ENCODE measurements around the gene THAP11. TPM values are rescaled to one million over a fixed set of nuclear protein-coding genes. Genes with fewer than 3 reads are reported as not detected.
A peak's percentile ranks its signal among the peaks of the same experiment; 100 is the strongest.

THAP11 gene
- total RNA-seq, 1 donor: 38.5 TPM

DNA sequence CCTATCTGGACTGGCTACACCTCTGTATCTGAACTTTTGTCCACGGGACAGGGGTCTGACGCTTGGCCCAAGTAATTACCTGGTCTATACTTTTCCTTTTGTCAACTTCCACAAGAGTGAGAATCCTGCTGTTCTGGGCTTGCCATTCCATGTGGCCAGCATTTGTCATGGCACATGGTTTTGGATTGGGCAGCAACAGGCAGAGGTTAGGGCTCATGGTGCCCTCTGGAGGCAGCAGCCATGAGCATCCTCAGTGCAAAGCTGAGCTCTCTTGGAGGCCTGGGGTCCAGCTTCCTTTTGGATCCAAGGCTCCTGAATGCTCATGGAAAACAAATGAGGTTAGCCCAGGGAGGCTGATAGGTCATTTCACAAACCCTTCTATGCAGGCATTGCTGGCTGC lies 23.2 kb downstream of the THAP11 start:
- Histone ChIP-seq H3K4me1 (ENCODE audit: insufficient read depth, low read length) (no peaks in the 10 kb centered on the region), H3K4me3 (ENCODE audit: low read length) (no peak overlapping the region), H3K27me3 (ENCODE audit: insufficient read depth, low read length) (no peaks in the 10 kb centered on the region), H3K9me3 (ENCODE audit: low read depth, low read length) (no peaks in the 10 kb centered on the region)

DNA sequence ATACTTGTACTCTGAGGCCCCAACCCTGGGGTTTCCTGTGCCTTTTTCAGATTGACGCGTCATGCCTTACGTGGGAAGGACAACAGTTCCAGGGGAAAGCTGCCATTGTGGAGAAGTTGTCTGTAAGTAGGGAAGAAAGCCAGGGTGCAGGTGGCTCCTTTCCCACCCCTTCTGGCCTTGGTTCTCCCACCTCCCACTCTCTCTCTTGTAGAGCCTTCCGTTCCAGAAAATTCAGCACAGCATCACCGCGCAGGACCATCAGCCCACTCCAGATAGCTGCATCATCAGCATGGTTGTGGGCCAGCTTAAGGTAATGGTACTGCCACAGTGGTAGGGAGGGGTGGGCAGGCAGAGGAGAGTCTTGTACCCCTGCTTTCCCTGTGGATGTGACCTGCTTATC lies 26.2 kb downstream of the THAP11 start:
- Histone ChIP-seq H3K4me1 (ENCODE audit: insufficient read depth, low read length) (peaks cover 14% of the 10 kb centered on the region), H3K4me3 (ENCODE audit: low read length) (no peak overlapping the region), H3K9me3 (ENCODE audit: low read depth, low read length) (no peaks in the 10 kb centered on the region), H3K27me3 (ENCODE audit: insufficient read depth, low read length) (no peaks in the 10 kb centered on the region)

DNA sequence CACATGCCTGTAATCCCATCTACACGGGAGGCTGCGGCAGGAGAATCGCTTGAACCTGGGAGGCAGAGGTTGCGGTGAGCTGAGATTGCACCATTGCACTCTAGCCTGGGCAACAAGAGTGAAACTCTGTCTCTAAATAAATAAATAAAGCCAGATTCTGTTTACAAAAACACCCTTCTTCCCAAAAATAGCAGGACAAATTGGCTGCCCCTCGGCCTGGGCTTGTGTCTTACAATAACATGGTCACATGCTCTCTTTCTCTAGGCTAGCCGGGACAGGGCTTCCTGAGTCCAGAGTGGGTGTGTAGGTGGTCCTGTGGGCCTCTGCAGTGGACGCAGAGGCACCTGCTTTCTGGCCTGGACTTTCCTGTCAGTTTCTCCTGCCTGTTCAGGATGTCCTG lies 27.5 kb downstream of the THAP11 start:
- H3K27me3 ChIP-seq (ENCODE audit: insufficient read depth, low read length): no peaks in the 10 kb centered on the region
- H3K4me1 ChIP-seq (ENCODE audit: insufficient read depth, low read length): peaks cover 27% of the 10 kb centered on the region
- H3K4me3 ChIP-seq (ENCODE audit: low read length): no peak overlapping the region
- no peaks in the 10 kb centered on the region for H3K9me3 ChIP-seq (ENCODE audit: low read depth, low read length)

DNA sequence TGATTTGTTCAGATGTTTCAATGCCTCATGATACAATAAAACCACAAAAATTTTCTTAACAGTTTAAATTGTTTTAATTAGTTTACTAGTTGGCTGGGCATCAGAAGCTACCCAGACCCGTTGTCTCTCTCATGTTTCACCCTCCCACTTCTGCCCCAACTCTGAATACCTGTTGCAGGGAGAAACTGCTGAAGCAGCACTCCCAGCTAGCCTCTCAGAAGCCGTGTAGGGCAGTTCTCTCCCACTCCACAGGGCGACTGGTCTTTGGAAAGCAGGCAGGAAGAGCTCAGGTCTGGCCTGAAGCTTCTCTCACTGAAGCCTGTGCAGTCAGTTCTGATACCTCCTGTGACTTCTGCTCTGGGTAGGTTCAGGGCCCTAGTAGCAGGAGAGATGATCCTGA lies 29.1 kb downstream of the THAP11 start:
- Histone ChIP-seq H3K4me1 (ENCODE audit: insufficient read depth, low read length) (peaks cover 36% of the 10 kb centered on the region), H3K27me3 (ENCODE audit: insufficient read depth, low read length) (no peaks in the 10 kb centered on the region), H3K4me3 (ENCODE audit: low read length) (no peak overlapping the region), H3K9me3 (ENCODE audit: low read depth, low read length) (no peaks in the 10 kb centered on the region)

DNA sequence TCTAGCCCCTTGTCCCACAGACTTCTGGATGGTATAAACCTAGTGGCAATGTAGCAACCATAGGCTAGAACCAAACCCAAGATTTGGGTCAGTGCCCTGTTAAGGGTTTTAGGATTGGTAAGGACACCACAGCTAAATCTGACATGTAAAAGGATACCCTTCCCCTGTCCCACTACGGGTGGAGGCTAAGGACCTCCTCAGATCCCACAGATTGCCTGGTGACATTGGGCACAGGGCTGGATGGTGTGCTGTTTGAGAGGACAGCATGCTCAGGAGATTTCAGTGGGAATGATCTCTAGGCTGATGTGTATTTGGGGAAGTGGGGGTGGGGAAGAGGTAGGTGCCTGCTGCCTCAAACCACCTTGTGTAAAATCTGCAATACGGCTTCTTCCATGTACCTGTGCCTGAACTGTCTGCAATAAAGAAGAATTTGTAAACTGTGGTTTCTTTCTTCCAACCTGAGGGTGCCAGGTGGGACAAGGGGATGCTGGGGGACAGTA lies 30.1 kb downstream of the THAP11 start:
- Histone ChIP-seq H3K4me3 (ENCODE audit: low read length) (peak overlapping the region; percentile 91), H3K9me3 (ENCODE audit: low read depth, low read length) (no peaks in the 10 kb centered on the region), H3K27me3 (ENCODE audit: insufficient read depth, low read length) (no peaks in the 10 kb centered on the region), H3K4me1 (ENCODE audit: insufficient read depth, low read length) (peaks cover 36% of the 10 kb centered on the region)

DNA sequence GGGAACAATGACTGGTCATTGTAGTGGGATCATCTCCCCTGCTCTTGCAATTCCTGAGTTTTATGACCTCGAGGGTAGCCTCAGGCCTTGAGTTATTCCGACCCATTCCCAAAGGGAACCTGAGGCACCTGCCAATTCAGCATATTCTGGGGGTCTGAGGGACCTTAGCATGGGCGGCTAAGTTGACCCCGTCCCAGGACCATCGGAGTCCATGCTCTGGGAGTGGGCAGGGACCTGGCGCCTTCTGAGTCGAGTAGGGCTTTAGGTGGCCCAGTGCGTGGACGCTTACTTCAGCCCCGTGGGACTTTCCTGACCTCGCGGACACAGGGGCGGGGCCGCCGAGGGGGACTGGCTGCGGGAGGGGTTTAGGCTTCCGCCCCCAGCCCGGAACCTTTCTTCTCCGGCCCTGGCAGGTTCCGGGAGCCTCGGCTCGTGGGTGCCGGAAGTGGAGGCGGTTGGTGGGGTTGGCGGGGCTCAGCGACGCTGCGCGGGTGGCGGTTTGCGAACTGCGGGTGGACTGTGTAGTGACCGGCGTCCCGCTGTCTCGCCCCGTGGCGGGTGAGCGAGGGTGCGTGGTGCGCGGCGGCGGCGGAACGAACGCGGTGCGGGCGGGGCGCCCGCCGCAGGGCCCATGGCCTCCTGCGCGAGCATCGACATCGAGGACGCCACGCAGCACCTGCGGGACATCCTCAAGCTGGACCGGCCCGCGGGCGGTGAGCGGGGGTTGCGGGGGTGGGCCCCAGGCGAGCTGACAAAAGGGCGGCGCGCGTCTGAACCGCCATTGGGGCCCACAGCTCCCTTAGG lies 30.7 kb downstream of the THAP11 start, which contains the start of gene EDC4:
TSS of gene EDC4 (plus strand) at position 422 of the 804 bp plus-strand sequence. CDS start at position 632, 210 bp downstream.
- Histone ChIP-seq H3K4me3 (ENCODE audit: low read length) (peak within 1 kb of the TSS; percentile 91), H3K9me3 (ENCODE audit: low read depth, low read length) (no peaks in the 10 kb centered on the region), H3K27me3 (ENCODE audit: insufficient read depth, low read length) (no peaks in the 10 kb centered on the region), H3K4me1 (ENCODE audit: insufficient read depth, low read length) (peaks cover 36% of the 10 kb centered on the region)

DNA sequence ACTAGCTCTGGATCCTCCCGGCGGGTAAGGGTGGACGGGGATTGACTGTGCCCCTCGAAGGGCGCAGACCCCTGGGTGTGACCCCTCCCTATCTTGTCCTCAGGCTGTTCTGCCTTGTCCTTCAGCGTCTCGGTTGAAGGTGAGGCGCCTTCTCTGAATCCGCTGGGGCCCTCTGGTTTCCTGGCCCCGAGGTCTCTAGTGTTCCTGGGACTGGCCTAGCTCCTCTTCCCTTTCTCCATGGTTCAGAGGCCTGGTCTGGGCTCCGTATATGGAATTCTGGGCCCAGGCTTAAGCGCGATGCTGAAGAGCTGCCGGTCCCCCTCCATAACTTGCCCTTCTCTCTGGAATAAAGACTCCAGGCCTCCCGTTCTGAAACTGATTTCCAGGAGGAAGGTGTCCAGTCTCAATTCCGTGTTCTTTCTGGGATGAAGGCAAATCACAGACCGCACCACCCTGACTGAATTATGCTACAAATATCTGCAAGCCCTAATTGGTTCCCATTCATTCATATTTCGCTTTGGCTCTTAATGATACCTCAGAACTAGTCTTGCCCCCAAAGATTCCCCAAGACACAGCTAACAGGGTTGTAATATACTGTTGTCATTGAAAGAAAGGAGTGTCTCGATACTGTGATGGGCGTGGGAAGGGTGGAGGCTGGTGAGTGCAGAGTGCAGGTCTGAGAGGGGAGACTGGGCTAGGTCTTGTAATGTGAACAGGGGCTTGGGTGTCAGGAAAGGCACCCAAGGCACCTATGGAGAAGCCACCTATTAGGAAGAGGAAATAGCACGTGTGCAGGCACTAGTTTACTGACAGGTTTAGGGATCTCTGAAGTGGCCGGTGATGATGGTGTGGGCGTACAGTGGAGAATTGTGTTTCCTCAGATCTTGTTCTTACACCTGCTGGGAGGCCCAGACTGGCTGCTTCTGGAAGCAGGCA lies 31.6 kb downstream of the THAP11 start:
- H3K27me3 ChIP-seq (ENCODE audit: insufficient read depth, low read length): no peaks in the 10 kb centered on the region
- no peaks in the 10 kb centered on the region for H3K9me3 ChIP-seq (ENCODE audit: low read depth, low read length)
- peaks cover 36% of the 10 kb centered on the region for H3K4me1 ChIP-seq (ENCODE audit: insufficient read depth, low read length)
- H3K4me3 ChIP-seq (ENCODE audit: low read length): peak overlapping the region; percentile 91

DNA sequence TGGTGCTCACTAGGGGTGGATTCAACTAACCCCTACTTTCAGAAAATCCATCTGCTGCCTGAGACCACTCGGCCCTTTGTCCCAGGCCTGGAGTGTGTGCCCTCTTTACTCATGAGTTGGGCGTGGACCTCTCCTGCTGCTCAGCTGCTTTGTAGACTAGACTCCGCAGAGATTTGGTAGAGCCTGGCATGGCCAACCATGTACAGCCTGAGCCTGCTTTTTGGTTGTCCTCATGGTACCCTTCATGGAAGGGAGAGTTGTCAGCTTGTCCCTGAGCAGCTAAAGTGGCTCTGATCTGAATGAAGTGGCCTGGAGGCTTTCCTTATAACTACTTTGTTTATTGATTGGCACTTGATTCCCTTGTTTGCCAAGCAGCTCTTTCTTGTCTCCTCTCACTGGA lies 32.3 kb downstream of the THAP11 start:
- Histone ChIP-seq H3K4me3 (ENCODE audit: low read length) (no peak overlapping the region), H3K27me3 (ENCODE audit: insufficient read depth, low read length) (no peaks in the 10 kb centered on the region), H3K9me3 (ENCODE audit: low read depth, low read length) (no peaks in the 10 kb centered on the region), H3K4me1 (ENCODE audit: insufficient read depth, low read length) (peaks cover 36% of the 10 kb centered on the region)

DNA sequence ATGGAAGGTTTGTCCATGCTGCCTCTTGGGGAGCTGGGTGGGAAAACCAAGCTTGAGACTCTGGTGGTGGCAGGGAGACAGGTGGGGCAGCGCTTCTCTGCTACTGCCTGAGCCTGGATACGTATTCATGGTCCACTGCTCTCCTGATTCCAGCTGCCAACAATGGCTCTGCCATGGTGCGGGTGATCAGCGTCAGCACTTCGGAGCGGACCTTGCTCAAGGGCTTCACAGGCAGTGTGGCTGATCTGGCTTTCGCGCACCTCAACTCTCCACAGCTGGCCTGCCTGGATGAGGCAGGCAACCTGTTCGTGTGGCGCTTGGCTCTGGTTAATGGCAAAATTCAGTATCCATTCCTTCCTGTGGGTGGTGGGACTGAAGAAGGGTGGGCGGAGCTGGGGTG lies 34.9 kb downstream of the THAP11 start:
- H3K4me1 ChIP-seq (ENCODE audit: insufficient read depth, low read length): peaks cover 29% of the 10 kb centered on the region
- no peaks in the 10 kb centered on the region for H3K9me3 ChIP-seq (ENCODE audit: low read depth, low read length)
- H3K27me3 ChIP-seq (ENCODE audit: insufficient read depth, low read length): no peaks in the 10 kb centered on the region
- no peak overlapping the region for H3K4me3 ChIP-seq (ENCODE audit: low read length)

DNA sequence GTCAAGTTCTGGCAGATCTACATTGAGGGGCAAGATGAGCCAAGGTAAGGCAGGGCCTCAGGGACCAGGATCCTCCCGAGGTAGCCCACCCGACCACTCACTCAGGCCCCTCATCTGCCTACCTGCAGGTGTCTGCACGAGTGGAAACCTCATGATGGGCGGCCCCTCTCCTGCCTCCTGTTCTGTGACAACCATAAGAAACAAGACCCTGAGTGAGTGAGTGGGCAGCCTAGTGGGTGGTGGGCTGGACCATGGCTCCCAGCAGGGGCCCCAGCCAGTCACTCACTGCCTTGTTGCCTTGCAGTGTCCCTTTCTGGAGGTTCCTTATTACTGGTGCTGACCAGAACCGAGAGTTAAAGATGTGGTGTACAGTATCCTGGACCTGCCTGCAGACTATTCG lies 36.1 kb downstream of the THAP11 start:
- Histone ChIP-seq H3K27me3 (ENCODE audit: insufficient read depth, low read length) (no peaks in the 10 kb centered on the region), H3K4me1 (ENCODE audit: insufficient read depth, low read length) (peaks cover 22% of the 10 kb centered on the region), H3K9me3 (ENCODE audit: low read depth, low read length) (no peaks in the 10 kb centered on the region), H3K4me3 (ENCODE audit: low read length) (no peak overlapping the region)

DNA sequence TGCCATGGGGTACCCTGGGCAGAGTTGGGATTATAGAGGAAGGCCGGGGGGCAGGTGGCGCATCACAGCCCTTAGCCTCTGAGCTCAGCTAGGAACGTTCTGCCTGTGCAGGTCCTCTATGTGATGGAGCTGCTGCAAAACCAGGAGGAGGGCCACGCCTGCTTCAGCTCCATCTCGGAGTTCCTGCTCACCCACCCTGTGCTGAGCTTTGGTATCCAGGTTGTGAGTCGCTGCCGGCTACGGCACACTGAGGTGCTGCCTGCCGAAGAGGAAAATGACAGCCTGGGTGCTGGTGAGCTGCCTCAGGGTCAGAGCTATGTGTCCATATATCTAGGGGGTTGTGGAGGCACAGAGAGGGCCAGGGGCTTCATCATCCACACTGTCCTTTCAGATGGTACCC lies 36.7 kb downstream of the THAP11 start:
- no peaks in the 10 kb centered on the region for H3K9me3 ChIP-seq (ENCODE audit: low read depth, low read length)
- no peaks in the 10 kb centered on the region for H3K27me3 ChIP-seq (ENCODE audit: insufficient read depth, low read length)
- peaks cover 17% of the 10 kb centered on the region for H3K4me1 ChIP-seq (ENCODE audit: insufficient read depth, low read length)
- no peak overlapping the region for H3K4me3 ChIP-seq (ENCODE audit: low read length)

DNA sequence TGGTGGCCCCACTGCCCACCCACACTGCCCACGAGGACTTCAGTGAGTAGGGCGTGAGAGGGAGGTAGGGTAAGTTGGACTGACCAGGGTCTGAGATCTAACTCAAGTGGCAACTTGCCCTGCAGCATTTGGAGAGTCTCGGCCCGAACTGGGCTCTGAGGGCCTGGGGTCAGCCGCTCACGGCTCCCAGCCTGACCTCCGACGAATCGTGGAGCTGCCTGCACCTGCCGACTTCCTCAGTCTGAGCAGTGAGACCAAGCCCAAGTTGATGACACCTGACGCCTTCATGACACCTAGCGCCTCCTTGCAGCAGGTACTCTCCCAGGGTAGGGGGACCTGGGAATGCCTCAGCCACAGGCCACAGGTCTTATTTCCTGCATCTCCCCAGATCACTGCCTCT lies 37.3 kb downstream of the THAP11 start:
- H3K9me3 ChIP-seq (ENCODE audit: low read depth, low read length): no peaks in the 10 kb centered on the region
- no peak overlapping the region for H3K4me3 ChIP-seq (ENCODE audit: low read length)
- no peaks in the 10 kb centered on the region for H3K27me3 ChIP-seq (ENCODE audit: insufficient read depth, low read length)
- peaks cover 11% of the 10 kb centered on the region for H3K4me1 ChIP-seq (ENCODE audit: insufficient read depth, low read length)

DNA sequence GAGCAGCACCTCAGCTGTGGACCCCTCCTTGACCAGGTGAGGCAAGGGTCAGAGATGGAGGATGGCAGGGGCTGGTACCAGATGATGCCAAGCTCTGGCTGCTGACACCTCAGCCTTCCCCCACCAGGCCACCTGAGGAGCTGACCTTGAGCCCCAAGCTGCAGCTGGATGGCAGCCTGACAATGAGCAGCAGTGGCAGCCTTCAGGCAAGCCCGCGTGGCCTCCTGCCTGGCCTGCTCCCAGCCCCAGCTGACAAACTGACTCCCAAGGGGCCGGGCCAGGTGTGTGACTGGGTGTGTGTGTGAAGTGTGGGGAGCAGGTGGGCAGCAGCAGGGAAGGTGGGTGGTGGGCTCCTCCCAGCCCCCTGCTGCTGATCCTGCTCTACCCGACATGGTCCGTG lies 37.8 kb downstream of the THAP11 start:
- no peaks in the 10 kb centered on the region for H3K9me3 ChIP-seq (ENCODE audit: low read depth, low read length)
- H3K27me3 ChIP-seq (ENCODE audit: insufficient read depth, low read length): no peaks in the 10 kb centered on the region
- H3K4me1 ChIP-seq (ENCODE audit: insufficient read depth, low read length): peaks cover 6% of the 10 kb centered on the region

DNA sequence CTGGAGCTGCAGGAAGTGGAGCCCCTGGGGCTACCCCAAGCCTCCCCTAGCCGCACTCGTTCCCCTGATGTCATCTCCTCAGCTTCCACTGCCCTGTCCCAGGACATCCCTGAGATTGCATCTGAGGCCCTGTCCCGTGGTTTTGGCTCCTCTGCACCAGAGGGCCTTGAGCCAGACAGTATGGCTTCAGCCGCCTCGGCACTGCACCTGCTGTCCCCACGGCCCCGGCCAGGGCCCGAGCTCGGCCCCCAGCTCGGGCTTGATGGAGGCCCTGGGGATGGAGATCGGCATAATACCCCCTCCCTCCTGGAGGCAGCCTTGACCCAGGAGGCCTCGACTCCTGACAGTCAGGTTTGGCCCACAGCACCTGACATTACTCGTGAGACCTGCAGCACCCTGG lies 38.5 kb downstream of the THAP11 start:
- H3K27me3 ChIP-seq (ENCODE audit: insufficient read depth, low read length): no peaks in the 10 kb centered on the region
- no peaks in the 10 kb centered on the region for H3K4me1 ChIP-seq (ENCODE audit: insufficient read depth, low read length)
- H3K9me3 ChIP-seq (ENCODE audit: low read depth, low read length): no peaks in the 10 kb centered on the region
- H3K4me3 ChIP-seq (ENCODE audit: low read length): no peak overlapping the region

More for the DNA sequence above, 37.8 kb downstream of the THAP11 start:
- no peak overlapping the region for H3K4me3 ChIP-seq (ENCODE audit: low read length)

DNA sequence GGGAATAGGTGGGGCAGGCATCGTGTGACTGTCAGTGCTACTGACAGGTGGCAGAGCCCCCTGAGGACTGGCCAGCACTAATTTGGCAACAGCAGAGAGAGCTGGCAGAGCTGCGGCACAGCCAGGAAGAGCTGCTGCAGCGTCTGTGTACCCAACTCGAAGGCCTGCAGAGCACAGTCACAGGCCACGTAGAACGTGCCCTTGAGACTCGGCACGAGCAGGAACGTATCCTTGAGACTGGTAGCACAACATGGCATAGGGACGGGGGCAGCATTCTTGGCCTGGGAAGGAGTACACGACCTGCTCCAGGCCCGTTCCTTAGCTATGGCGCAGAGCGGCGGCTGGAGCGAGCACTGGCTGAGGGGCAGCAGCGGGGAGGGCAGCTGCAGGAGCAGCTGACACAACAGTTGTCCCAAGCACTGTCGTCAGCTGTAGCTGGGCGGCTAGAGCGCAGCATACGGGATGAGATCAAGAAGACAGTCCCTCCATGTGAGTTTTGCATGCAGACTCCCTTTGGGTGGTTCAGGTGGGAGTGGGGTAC lies 39.6 kb downstream of the THAP11 start:
- H3K4me1 ChIP-seq (ENCODE audit: insufficient read depth, low read length): no peaks in the 10 kb centered on the region
- H3K27me3 ChIP-seq (ENCODE audit: insufficient read depth, low read length): no peaks in the 10 kb centered on the region
- H3K9me3 ChIP-seq (ENCODE audit: low read depth, low read length): no peaks in the 10 kb centered on the region
- no peak overlapping the region for H3K4me3 ChIP-seq (ENCODE audit: low read length)
